ENCODE results near the gene GLUD1. TPM values are rescaled to one million over a fixed set of nuclear protein-coding genes. Genes with fewer than 3 reads are reported as not detected.
"Not testable (repeated sequence)": the region's sequence is repeated elsewhere in the genome, so short reads cannot be mapped to it uniquely, and the experiment has no call there.

GLUD1 gene
- polyA plus RNA-seq, 3 donors, result 63.6 to 175 (median 163) TPM

GRCh38 chr10:87127607-87128156, 33.0 kb upstream of the GLUD1 start:
- H3K27me3 Mint-ChIP-seq (ENCODE audit: low read depth in 3 of 3); H3K27ac ChIP-seq (ENCODE audit: low read depth in 1 of 2, low read length in 2 of 2); H3K27ac Mint-ChIP-seq; H4K20me1 ChIP-seq (ENCODE audit: insufficient read depth, low read length); H3K9me3 Mint-ChIP-seq; H3K36me3 ChIP-seq (replicated peaks in 1 of 2; ENCODE audit: control insufficient read depth in 1 of 2, insufficient read depth in 2 of 2, low read length in 2 of 2); H3K4me1 ChIP-seq (ENCODE audit: control insufficient read depth in 1 of 2, insufficient read depth in 2 of 2, low read length in 2 of 2); intact Hi-C loops (cut with micrococcal nuclease); H2AFZ ChIP-seq (ENCODE audit: insufficient read depth, low read depth, low read length, poor library complexity, severe bottlenecking); H3K27me3 ChIP-seq (ENCODE audit: control insufficient read depth in 2 of 2, insufficient read depth in 2 of 2, low read length in 2 of 2); DNase-seq; H3K4me3 Mint-ChIP-seq; H3K9me3 ChIP-seq (replicated peaks in 1 of 2; ENCODE audit: control insufficient read depth in 1 of 2, insufficient read depth in 1 of 2, low read length in 2 of 2); H3K9ac ChIP-seq (ENCODE audit: insufficient read depth, low read length, poor library complexity, severe bottlenecking); H3K79me2 ChIP-seq (ENCODE audit: insufficient read depth, low read length); H3K4me3 ChIP-seq (replicated peaks in 1 of 3; ENCODE audit: low read depth in 2 of 3, low read length in 3 of 3); H3K4me2 ChIP-seq (replicated peaks; ENCODE audit: extremely low read depth, low read length, poor library complexity, severe bottlenecking): not testable (repeated sequence)
- H3K4me1 Mint-ChIP-seq, result peaks cover 11% of the 10 kb centered on the region
- H3K36me3 Mint-ChIP-seq, result peaks cover 13% of the 10 kb centered on the region in 2 donors
- no CpG with 5 or more reads among the region's 3 CpGs for WGBS (ENCODE audit: insufficient coverage)

- H3K36me3 Mint-ChIP-seq, result peaks cover 15 to 16% of the 10 kb centered on the region in 2 donors
- H3K27me3 Mint-ChIP-seq (ENCODE audit: low read depth in 3 of 3); H3K79me2 ChIP-seq (ENCODE audit: insufficient read depth, low read length); H3K4me3 Mint-ChIP-seq; H3K9me3 ChIP-seq (replicated peaks in 1 of 2; ENCODE audit: control insufficient read depth in 1 of 2, insufficient read depth in 1 of 2, low read length in 2 of 2); H3K27ac ChIP-seq (ENCODE audit: low read depth in 1 of 2, low read length in 2 of 2); intact Hi-C loops (cut with micrococcal nuclease); H3K4me3 ChIP-seq (replicated peaks in 1 of 3; ENCODE audit: low read depth in 2 of 3, low read length in 3 of 3); H3K9me3 Mint-ChIP-seq; H3K27me3 ChIP-seq (ENCODE audit: control insufficient read depth in 2 of 2, insufficient read depth in 2 of 2, low read length in 2 of 2); H3K36me3 ChIP-seq (replicated peaks in 1 of 2; ENCODE audit: control insufficient read depth in 1 of 2, insufficient read depth in 2 of 2, low read length in 2 of 2); DNase-seq; H4K20me1 ChIP-seq (ENCODE audit: insufficient read depth, low read length); H3K9ac ChIP-seq (ENCODE audit: insufficient read depth, low read length, poor library complexity, severe bottlenecking); H3K4me1 ChIP-seq (ENCODE audit: control insufficient read depth in 1 of 2, insufficient read depth in 2 of 2, low read length in 2 of 2); H2AFZ ChIP-seq (ENCODE audit: insufficient read depth, low read depth, low read length, poor library complexity, severe bottlenecking); H3K4me2 ChIP-seq (replicated peaks; ENCODE audit: extremely low read depth, low read length, poor library complexity, severe bottlenecking); H3K4me1 Mint-ChIP-seq; H3K27ac Mint-ChIP-seq: not testable (repeated sequence)
- no CpG with 5 or more reads among the region's 2 CpGs for WGBS (ENCODE audit: insufficient coverage)
Observed at GRCh38 chr10:87127048-87127447, 32.4 kb upstream of the GLUD1 start.

GRCh38 chr10:87123351-87123750, 28.7 kb upstream of the GLUD1 start:
- H3K36me3 Mint-ChIP-seq, result peaks cover 10 to 23% of the 10 kb centered on the region in 2 donors
- H3K4me3 Mint-ChIP-seq; H3K27me3 ChIP-seq (ENCODE audit: control insufficient read depth in 2 of 2, insufficient read depth in 2 of 2, low read length in 2 of 2); intact Hi-C loops (cut with micrococcal nuclease); H3K4me1 ChIP-seq (ENCODE audit: control insufficient read depth in 1 of 2, insufficient read depth in 2 of 2, low read length in 2 of 2); H2AFZ ChIP-seq (ENCODE audit: insufficient read depth, low read depth, low read length, poor library complexity, severe bottlenecking); H3K9me3 Mint-ChIP-seq; H3K36me3 ChIP-seq (replicated peaks in 1 of 2; ENCODE audit: control insufficient read depth in 1 of 2, insufficient read depth in 2 of 2, low read length in 2 of 2); H3K27ac Mint-ChIP-seq; H3K9ac ChIP-seq (ENCODE audit: insufficient read depth, low read length, poor library complexity, severe bottlenecking); H3K4me3 ChIP-seq (replicated peaks in 1 of 3; ENCODE audit: low read depth in 2 of 3, low read length in 3 of 3); DNase-seq; H3K27me3 Mint-ChIP-seq (ENCODE audit: low read depth in 3 of 3); H3K27ac ChIP-seq (ENCODE audit: low read depth in 1 of 2, low read length in 2 of 2); H3K79me2 ChIP-seq (ENCODE audit: insufficient read depth, low read length); H3K4me2 ChIP-seq (replicated peaks; ENCODE audit: extremely low read depth, low read length, poor library complexity, severe bottlenecking); H4K20me1 ChIP-seq (ENCODE audit: insufficient read depth, low read length); H3K4me1 Mint-ChIP-seq; H3K9me3 ChIP-seq (replicated peaks in 1 of 2; ENCODE audit: control insufficient read depth in 1 of 2, insufficient read depth in 1 of 2, low read length in 2 of 2): not testable (repeated sequence)
- WGBS (ENCODE audit: insufficient coverage), result no CpG with 5 or more reads among the region's 4 CpGs

- H3K27ac ChIP-seq (ENCODE audit: low read depth in 1 of 2, low read length in 2 of 2); H3K4me1 Mint-ChIP-seq; H3K79me2 ChIP-seq (ENCODE audit: insufficient read depth, low read length); H3K9me3 Mint-ChIP-seq; DNase-seq; H3K4me1 ChIP-seq (ENCODE audit: control insufficient read depth in 1 of 2, insufficient read depth in 2 of 2, low read length in 2 of 2); H2AFZ ChIP-seq (ENCODE audit: insufficient read depth, low read depth, low read length, poor library complexity, severe bottlenecking); H3K27me3 Mint-ChIP-seq (ENCODE audit: low read depth in 3 of 3); H3K9ac ChIP-seq (ENCODE audit: insufficient read depth, low read length, poor library complexity, severe bottlenecking); H3K9me3 ChIP-seq (replicated peaks in 1 of 2; ENCODE audit: control insufficient read depth in 1 of 2, insufficient read depth in 1 of 2, low read length in 2 of 2); H3K27me3 ChIP-seq (ENCODE audit: control insufficient read depth in 2 of 2, insufficient read depth in 2 of 2, low read length in 2 of 2); H4K20me1 ChIP-seq (ENCODE audit: insufficient read depth, low read length); H3K4me2 ChIP-seq (replicated peaks; ENCODE audit: extremely low read depth, low read length, poor library complexity, severe bottlenecking); H3K4me3 Mint-ChIP-seq; H3K27ac Mint-ChIP-seq; H3K4me3 ChIP-seq (replicated peaks in 1 of 3; ENCODE audit: low read depth in 2 of 3, low read length in 3 of 3); intact Hi-C loops (cut with micrococcal nuclease); H3K36me3 ChIP-seq (replicated peaks in 1 of 2; ENCODE audit: control insufficient read depth in 1 of 2, insufficient read depth in 2 of 2, low read length in 2 of 2): not testable (repeated sequence)
- WGBS (ENCODE audit: insufficient coverage), result no CpG with 5 or more reads among the region's 1 CpG
- peaks cover 17 to 28% of the 10 kb centered on the region in 2 donors for H3K36me3 Mint-ChIP-seq
Observed at GRCh38 chr10:87119029-87119428, 24.4 kb upstream of the GLUD1 start.
